Activated CD8-positive, alpha-beta T cell treated with anti-CD3 and anti-CD28 coated beads for 36 hours (primary cell): Measurements from ENCODE around the gene HOMER3. TPM values are rescaled to one million over a fixed set of nuclear protein-coding genes. Genes with fewer than 3 reads are reported as not detected.
"Not testable (repeated sequence)": the region's sequence is repeated elsewhere in the genome, so short reads cannot be mapped to it uniquely, and the experiment has no call there.

Experiments
- ATAC-seq: fragments of 200-7000 bp; cut with Tn5 transposase; one replicate; pipeline ENCODE4 v1.10.0; 2021; ENCODE audit warnings: mild to moderate bottlenecking, moderate library complexity
- CTCF ChIA-PET: fragments of 350-600 bp; sonication (Branson Sonifier 250); formaldehyde crosslinking; loops from one replicate; lab custom pipeline; 2021; ENCODE audit warnings: antibody characterized with exemption; lab: Charles Lee
- POLR2A ChIA-PET: fragments of 350-600 bp; sonication (Branson Sonifier 250); formaldehyde crosslinking; loops from one replicate; lab custom pipeline; 2021; ENCODE audit warnings: antibody characterized with exemption; lab: Charles Lee
- DNase-seq: peaks from one replicate; pipeline ENCODE4 v3.0.0-alpha.2; 2020
- H3K27ac Mint-ChIP-seq: one replicate; pipeline ENCODE4 v1.8.0; 2021; ENCODE audit warnings: mild to moderate bottlenecking, mixed read lengths
- H3K27me3 Mint-ChIP-seq: one replicate; pipeline ENCODE4 v1.8.0; 2021; ENCODE audit warnings: mixed read lengths
- H3K36me3 Mint-ChIP-seq: one replicate; pipeline ENCODE4 v1.8.0; 2021; ENCODE audit warnings: low read depth, mixed read lengths
- H3K4me1 Mint-ChIP-seq: one replicate; pipeline ENCODE4 v1.8.0; 2021; ENCODE audit warnings: low read depth, mixed read lengths
- H3K4me3 Mint-ChIP-seq: one replicate; pipeline ENCODE4 v1.8.0; 2021; ENCODE audit warnings: mild to moderate bottlenecking, moderate library complexity, mixed read lengths
- H3K9me3 Mint-ChIP-seq: one replicate; pipeline ENCODE4 v1.8.0; 2021; ENCODE audit warnings: mixed read lengths
- CTCF ChIP-seq: fragments of 200-600 bp; IDR thresholded peaks from one replicate; pipeline ENCODE4 v1.8.0; 2022; ENCODE audit warnings: antibody characterized with exemption, mild to moderate bottlenecking
- intact Hi-C: fragments of 100-400 bp; cut with micrococcal nuclease; formaldehyde crosslinking; loops from one replicate; pipeline ENCODE4 v1.10.0; 2022
- total RNA-seq, 2 experiments: library from RNA; stranded (reverse); gene quantifications; one replicate each; pipeline ENCODE4 v1.2.3, GENCODE V29; 2021

The HOMER3 gene
- total RNA-seq, 2 experiments from 2014 or later = 0.36 to 0.51 TPM

GRCh38 chr19:18903156-18904037, 37.6 kb downstream of the HOMER3 start:
- DNase-seq = no peak
- H3K9me3 Mint-ChIP-seq = no peaks in the 10 kb centered on the region
- no peaks in the 10 kb centered on the region for H3K4me1 Mint-ChIP-seq
- intact Hi-C loops = no loop called here
- H3K27me3 Mint-ChIP-seq = no peaks in the 10 kb centered on the region
- TF ChIP-seq CTCF = no peak
- POLR2A ChIA-PET = interaction anchor here (2.8 kb wide), 1 partner anchor 16 kb away, joined by 10 read pairs; the partner anchor contains the start of genes COPE and DDX49
- H3K4me3 Mint-ChIP-seq = no peak overlapping the region
- ATAC-seq = no peak
- peaks cover 20% of the 10 kb centered on the region for H3K36me3 Mint-ChIP-seq
- no peak overlapping the region for H3K27ac Mint-ChIP-seq
- CTCF ChIA-PET = no interaction called here

GRCh38 chr19:18902519-18902918, 38.5 kb downstream of the HOMER3 start:
- H3K4me3 Mint-ChIP-seq, ATAC-seq, H3K4me1 Mint-ChIP-seq, H3K27ac Mint-ChIP-seq, intact Hi-C loops, H3K9me3 Mint-ChIP-seq, H3K27me3 Mint-ChIP-seq, DNase-seq, CTCF ChIA-PET: not testable (repeated sequence)
- H3K36me3 Mint-ChIP-seq = peaks cover 20% of the 10 kb centered on the region
- POLR2A ChIA-PET = interaction anchor here (2.8 kb wide), 1 partner anchor 17 kb away, joined by 10 read pairs; the partner anchor contains the start of genes COPE and DDX49

DNA sequence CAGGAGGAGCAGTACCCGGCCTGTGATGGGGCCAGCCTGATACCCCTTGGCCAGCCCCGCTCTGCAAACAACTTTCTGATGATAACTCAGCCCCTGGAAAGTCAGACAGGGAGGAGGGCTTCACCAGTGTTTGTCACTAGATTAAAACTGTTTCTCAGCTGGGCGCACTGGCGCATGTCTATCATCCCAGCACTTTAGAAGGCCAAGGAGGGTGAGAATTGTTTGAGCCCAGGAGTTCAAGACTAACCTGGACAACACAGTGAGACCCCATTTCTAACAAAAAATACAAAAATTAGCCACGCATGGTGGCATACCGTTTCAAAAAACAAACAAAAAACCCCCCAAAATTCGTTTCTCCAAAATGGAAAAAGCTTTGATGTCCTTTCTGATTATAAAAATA, 39.5 kb downstream of the HOMER3 start:
- H3K4me3 Mint-ChIP-seq = no peak overlapping the region
- peaks cover 20% of the 10 kb centered on the region for H3K36me3 Mint-ChIP-seq
- POLR2A ChIA-PET = no interaction called here
- TF ChIP-seq CTCF = no peak
- ATAC-seq (no peak), DNase-seq (no peak)
- intact Hi-C loops = no loop called here
- H3K27me3 Mint-ChIP-seq = peaks cover 10% of the 10 kb centered on the region
- H3K27ac Mint-ChIP-seq = no peak overlapping the region
- H3K9me3 Mint-ChIP-seq = no peaks in the 10 kb centered on the region
- CTCF ChIA-PET = no interaction called here
- H3K4me1 Mint-ChIP-seq = peaks cover under 1% of the 10 kb centered on the region

GRCh38 chr19:18900700-18901481, 40.1 kb downstream of the HOMER3 start:
- intact Hi-C loops = no loop called here
- Mint-ChIP-seq H3K4me3 (no peak overlapping the region), H3K27me3 (peaks cover 12% of the 10 kb centered on the region), H3K27ac (no peak overlapping the region), H3K36me3 (peaks cover 20% of the 10 kb centered on the region), H3K9me3 (no peaks in the 10 kb centered on the region), H3K4me1 (peaks cover 2% of the 10 kb centered on the region)
- no peak for ATAC-seq
- TF ChIP-seq CTCF = no peak
- peak; percentile 12 for DNase-seq
- ChIA-PET POLR2A (no interaction called here), CTCF (no interaction called here)

DNA sequence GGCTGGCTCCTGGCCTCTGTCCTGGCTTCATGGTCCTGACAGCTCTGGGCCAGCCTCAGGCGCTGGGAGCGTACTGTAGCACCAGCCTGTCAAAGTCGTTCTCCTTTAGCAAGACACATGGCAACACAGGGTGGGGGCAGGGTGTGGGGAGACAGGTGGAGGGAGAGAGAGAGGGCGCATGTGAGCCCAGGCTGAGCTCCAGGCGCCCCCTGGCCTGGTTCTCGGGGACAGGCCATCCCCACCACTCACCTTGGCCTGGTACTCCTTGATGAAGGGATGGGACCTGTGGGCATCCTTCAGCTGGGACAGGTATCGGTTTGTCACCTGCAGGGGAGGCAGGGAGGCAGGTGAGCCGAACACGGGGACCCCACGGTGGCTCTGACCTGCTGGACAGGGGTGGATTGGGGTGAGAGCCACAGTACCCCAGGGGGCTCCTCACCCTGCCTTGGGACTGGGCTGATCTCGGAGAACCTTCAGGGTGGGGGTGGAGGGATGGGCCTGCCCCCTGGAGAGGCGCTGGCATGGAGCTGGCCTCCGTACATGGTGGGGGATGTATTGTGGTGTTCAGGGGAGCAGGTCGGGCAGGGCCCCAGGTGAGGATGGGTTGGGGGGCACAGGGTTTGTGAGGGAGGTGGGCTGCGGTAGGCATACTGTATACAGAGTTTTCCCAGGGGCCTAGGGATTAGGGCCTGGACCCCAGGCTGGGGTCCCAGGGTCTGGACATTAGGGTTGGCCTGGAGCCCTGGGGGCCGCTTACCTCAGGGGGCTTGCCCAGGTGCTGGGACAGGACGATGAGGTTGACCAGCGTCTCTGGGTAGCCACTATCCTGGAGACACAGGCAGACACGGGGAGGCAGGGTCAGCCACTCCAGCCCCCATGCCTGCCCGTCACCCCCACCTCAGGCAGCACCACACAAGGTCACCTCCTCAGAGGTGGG, 41.1 kb downstream of the HOMER3 start:
- no peak for TF ChIP-seq CTCF
- Mint-ChIP-seq H3K36me3 (peaks cover 13% of the 10 kb centered on the region), H3K27me3 (peaks cover 16% of the 10 kb centered on the region), H3K27ac (no peak overlapping the region), H3K9me3 (no peaks in the 10 kb centered on the region), H3K4me1 (peaks cover 2% of the 10 kb centered on the region), H3K4me3 (no peak overlapping the region)
- ChIA-PET POLR2A (interaction anchor here (1.0 to 1.2 kb wide), 2 partner anchors 19 to 21 kb away, joined by 3 to 4 read pairs; partner anchors contain the start of genes COPE and DDX49), CTCF (no interaction called here)
- ATAC-seq = no peak
- DNase-seq = no peak
- intact Hi-C loops = no loop called here
